GM19467 (cell line): Measurements from ENCODE around the gene OOSP2.

ENCODE experiments used
- ATAC-seq: cut with Tn5 transposase; IDR thresholded peaks from one replicate; pipeline ENCODE4 v1.9.1; 2021; ENCODE audit warnings: mild to moderate bottlenecking, moderate library complexity; ENCODE audit not compliant: unreplicated experiment

Gene OOSP2

DNA sequence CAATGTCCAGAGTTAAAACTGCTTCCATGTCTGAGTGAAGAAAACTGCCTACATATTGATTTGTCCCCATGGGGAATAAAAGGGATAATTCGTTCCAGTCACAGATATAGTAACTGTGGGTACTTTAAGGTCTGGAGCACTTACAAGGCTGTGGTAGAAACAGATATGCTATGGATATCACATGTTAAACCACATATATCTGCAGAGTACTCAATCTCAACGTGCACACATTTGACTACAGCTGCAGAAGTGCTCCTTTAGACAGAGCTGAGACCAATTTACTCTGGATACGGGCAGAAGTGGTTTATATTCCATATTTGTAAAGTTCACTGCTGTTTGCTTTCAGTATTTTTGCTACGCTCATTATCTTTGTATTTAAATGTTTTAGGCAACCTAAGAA, 38.5 kb downstream of the OOSP2 start:
- no peak for ATAC-seq

DNA sequence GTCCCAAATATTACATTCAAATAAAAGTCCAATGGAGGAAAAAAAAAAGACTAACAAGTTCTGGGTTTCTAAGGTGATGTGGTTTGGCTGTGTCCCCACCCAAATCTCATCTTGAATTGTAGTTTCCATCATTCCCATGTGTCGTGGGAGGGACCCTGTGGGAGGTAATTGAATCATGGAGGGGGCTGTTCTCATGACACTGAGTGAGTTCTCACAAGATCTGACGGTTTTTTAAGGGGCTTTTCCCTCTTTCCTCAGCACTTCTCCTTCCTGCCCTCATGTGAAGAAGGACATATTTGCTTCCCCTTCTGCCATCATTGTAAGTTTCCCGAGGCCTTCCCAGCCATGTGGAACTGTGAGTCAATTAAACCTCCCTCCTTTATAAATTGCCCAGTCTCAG, 40.3 kb downstream of the OOSP2 start:
- ATAC-seq, result no peak

DNA sequence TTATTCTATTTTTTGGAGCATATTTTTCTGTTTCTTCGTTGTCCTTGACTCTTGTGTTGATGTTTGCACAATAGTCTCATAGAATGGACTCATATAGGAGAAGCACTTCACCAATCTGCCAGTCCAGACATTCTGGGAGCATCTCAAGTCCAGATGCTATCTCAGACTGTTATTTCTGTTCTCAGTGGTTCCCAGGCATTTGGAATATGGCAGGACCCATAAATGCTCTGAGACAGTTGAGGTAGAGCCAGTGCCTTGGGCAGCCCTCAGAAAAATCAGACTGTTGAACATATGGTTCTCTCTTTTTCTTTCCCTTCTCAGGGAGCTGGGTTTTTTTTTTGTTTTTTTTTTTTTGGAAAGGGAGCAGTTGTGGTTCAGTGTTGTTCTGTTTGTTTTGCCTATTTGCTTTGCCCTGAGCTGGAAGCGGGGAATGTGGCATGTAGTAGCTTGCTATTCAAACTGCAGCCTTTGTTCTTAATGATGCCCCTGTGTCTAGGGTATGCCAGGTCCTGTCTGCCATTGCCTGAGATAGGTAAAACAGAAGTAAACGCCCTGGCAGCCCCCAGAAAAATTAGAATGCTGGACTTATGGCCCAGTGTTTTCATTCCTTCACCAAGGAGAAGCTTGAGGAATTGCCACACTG, 44.5 kb downstream of the OOSP2 start:
- ATAC-seq, result no peak

DNA sequence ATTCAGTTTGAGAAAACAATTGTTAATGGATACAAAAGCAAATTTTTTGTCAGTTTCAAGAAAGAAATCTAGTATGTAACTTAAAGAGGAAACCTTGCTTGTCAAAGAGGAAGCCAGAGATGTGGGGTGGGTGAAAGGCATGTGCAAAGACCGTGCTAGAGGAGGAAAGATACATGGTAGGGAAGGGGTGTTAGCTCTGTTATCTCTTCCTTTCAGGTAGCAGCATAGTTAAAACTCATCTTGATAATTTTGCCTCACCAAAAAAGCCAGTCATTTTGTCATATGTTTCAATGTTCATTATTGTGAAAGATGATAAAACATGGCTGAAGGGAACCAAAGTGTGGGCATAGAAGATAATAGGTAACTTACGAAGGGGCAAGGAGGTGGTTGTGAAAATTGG, 45.7 kb downstream of the OOSP2 start:
- ATAC-seq, result no peak

DNA sequence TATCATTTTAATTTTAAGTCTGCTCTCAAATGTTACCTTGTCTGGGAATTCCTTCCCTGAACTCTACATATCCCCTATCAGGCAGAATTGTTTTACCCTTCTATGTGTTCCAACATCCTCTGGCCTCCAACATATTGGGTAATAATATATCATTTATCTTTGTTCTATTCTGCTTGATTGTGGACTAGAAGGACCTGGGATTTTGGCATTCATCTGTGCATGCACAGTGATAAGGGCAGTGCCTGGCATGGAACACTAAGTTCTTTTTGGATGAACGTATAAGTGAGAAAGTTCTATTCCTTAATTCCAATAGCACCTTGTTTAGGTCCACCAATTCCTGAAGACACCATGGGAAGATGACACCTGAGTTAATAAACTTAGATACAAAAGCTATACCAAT, 47.0 kb downstream of the OOSP2 start:
- no peak for ATAC-seq

DNA sequence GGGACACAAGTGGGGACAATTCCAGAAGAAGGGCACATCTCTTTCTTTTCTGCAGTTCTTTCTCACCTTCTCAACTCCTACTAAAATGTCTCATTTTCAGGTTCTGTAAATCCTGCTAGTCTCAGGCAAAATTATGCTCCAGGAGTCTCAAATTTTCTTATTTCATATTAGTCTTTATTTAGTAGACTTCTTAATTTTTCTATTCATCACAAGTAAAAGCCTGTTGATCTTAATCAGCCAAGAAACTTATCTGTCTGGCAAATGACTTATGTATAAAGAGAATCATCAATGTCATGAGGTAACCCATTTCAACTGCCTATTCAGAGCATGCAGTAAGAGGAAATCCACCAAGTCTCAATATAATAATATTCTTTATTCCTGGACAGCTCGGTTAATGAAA, 48.2 kb downstream of the OOSP2 start, which contains the start of gene MS4A2:
Gene MS4A2, plus strand, starts transcription at position 301 of the 400 bp plus-strand sequence. CDS start 102 bp downstream, outside the sequence.
- no peak for ATAC-seq

DNA sequence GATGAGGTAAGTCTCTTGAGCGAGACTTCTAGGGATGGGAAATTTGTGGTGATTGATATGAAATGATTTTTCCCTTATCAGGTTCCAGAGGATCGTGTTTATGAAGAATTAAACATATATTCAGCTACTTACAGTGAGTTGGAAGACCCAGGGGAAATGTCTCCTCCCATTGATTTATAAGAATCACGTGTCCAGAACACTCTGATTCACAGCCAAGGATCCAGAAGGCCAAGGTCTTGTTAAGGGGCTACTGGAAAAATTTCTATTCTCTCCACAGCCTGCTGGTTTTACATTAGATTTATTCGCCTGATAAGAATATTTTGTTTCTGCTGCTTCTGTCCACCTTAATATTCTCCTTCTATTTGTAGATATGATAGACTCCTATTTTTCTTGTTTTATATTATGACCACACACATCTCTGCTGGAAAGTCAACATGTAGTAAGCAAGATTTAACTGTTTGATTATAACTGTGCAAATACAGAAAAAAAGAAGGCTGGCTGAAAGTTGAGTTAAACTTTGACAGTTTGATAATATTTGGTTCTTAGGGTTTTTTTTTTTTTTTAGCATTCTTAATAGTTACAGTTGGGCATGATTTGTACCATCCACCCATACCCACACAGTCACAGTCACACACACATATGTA, 55.4 kb downstream of the OOSP2 start:
- no peak for ATAC-seq

DNA sequence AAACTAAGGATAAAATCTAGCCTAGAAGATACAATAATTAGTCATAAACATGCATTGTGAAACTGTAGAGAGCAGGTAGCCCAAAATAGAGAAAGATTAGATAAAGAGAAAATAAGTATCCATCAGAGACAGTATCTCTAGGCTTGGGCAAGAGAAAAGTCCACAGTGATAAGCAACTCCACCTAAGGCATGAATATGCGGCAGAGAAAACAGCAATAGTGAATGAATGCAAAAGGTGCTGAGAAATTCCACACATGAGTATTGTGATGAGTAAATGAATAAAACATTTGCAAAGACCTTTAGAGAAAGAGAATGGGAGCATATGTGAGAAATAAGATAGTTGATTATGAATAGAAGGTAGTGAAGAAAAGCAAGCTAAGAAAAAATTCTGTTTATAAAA, 57.0 kb downstream of the OOSP2 start:
- no peak for ATAC-seq
